ENCODE measurements around the gene CD55. TPM values are rescaled to one million over a fixed set of nuclear protein-coding genes. Genes with fewer than 3 reads are reported as not detected.

Gene CD55
- polyA plus RNA-seq, 1 donor from 2014 or later, result 1.4 TPM

DNA sequence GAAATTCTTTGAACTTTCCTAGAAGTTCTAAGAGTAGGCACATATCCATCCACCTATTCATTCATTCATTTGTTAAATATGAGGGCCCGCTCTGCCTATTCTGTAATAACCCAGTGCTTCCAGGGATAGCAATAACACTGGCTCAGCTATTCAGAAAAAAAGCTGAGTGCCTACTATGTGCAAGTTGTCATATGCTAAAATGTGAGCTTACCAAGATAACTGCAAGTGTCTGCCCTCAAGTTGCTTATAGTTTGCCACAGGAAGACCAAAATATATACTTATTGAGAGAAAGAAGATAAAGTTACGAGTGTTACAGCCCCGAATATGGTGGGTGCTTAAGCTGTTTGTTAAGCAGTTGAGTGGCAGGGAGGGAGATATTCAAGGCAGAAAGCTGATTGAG lies 39.6 kb downstream of the CD55 start:
- Histone ChIP-seq H3K4me2 (ENCODE audit: low read length) (no peak overlapping the region), H3K79me2 (replicated peaks; ENCODE audit: insufficient read depth, low read length) (no peaks in the 10 kb centered on the region), H4K20me1 (ENCODE audit: insufficient read depth) (no peaks in the 10 kb centered on the region), H3F3A (ENCODE audit: insufficient read depth, low read length, poor library complexity, severe bottlenecking) (no peaks in the 10 kb centered on the region), H3K9ac (ENCODE audit: low read length) (no peak overlapping the region), H3K9me3 (ENCODE audit: low read length) (no peaks in the 10 kb centered on the region), H2AFZ (ENCODE audit: low read depth, low read length) (no peak overlapping the region), H3K36me3 (ENCODE audit: insufficient read depth, low read length) (no peaks in the 10 kb centered on the region), H3K27me3 (ENCODE audit: insufficient read depth, low read depth, low read length) (no peaks in the 10 kb centered on the region), H3K27ac (ENCODE audit: low read length) (no peak overlapping the region), H3K4me3 (ENCODE audit: low read length) (no peak overlapping the region), H3K9me2 (ENCODE audit: insufficient read depth, low read length) (no peaks in the 10 kb centered on the region)
- TF ChIP-seq, protein P1, sequence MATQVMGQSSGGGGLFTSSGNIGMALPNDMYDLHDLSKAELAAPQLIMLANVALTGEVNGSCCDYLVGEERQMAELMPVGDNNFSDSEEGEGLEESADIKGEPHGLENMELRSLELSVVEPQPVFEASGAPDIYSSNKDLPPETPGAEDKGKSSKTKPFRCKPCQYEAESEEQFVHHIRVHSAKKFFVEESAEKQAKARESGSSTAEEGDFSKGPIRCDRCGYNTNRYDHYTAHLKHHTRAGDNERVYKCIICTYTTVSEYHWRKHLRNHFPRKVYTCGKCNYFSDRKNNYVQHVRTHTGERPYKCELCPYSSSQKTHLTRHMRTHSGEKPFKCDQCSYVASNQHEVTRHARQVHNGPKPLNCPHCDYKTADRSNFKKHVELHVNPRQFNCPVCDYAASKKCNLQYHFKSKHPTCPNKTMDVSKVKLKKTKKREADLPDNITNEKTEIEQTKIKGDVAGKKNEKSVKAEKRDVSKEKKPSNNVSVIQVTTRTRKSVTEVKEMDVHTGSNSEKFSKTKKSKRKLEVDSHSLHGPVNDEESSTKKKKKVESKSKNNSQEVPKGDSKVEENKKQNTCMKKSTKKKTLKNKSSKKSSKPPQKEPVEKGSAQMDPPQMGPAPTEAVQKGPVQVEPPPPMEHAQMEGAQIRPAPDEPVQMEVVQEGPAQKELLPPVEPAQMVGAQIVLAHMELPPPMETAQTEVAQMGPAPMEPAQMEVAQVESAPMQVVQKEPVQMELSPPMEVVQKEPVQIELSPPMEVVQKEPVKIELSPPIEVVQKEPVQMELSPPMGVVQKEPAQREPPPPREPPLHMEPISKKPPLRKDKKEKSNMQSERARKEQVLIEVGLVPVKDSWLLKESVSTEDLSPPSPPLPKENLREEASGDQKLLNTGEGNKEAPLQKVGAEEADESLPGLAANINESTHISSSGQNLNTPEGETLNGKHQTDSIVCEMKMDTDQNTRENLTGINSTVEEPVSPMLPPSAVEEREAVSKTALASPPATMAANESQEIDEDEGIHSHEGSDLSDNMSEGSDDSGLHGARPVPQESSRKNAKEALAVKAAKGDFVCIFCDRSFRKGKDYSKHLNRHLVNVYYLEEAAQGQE (IDR thresholded peaks at IDR 0.05; ENCODE audit: borderline replicate concordance), result no peak
- TF ChIP-seq EP300 (conservative IDR thresholded peaks at IDR 0.05; ENCODE audit: poor library complexity, severe bottlenecking) (no peak), RAD21 (conservative IDR thresholded peaks at IDR 0.05) (no peak), POLR2AphosphoS5 (IDR thresholded peaks at IDR 0.05) (no peak), SMC3 (conservative IDR thresholded peaks at IDR 0.05; ENCODE audit: poor library complexity) (no peak)

DNA sequence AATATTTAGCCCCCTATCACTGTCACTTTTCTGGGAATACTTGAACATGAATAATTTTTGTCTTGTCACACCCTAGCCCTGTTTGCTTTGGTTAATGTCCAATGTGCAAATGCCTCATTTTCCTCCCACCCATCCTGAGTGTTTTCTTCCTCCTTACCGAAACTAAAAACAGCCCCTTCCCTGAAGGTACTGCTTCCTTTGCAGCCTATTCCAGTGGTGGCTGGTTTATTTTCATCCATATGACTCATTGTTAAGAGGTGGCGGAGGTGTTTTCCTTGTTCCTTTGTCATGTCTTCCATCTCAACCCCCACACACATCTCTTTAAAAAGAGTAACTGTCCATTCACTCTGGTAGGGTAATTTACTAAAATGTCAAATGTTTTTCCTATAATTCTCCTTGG lies 40.4 kb downstream of the CD55 start:
- H3K4me2 ChIP-seq (ENCODE audit: low read length), result no peak overlapping the region
- H2AFZ ChIP-seq (ENCODE audit: low read depth, low read length), result no peak overlapping the region
- H3K9me2 ChIP-seq (ENCODE audit: insufficient read depth, low read length), result no peaks in the 10 kb centered on the region
- TF ChIP-seq SMC3 (conservative IDR thresholded peaks at IDR 0.05; ENCODE audit: poor library complexity), result no peak
- no peak for TF ChIP-seq EP300 (conservative IDR thresholded peaks at IDR 0.05; ENCODE audit: poor library complexity, severe bottlenecking)
- TF ChIP-seq POLR2AphosphoS5 (IDR thresholded peaks at IDR 0.05), result no peak
- TF ChIP-seq RAD21 (conservative IDR thresholded peaks at IDR 0.05), result no peak
- TF ChIP-seq, protein P1 (IDR thresholded peaks at IDR 0.05; ENCODE audit: borderline replicate concordance), result no peak
- TF ChIP-seq, protein P2, sequence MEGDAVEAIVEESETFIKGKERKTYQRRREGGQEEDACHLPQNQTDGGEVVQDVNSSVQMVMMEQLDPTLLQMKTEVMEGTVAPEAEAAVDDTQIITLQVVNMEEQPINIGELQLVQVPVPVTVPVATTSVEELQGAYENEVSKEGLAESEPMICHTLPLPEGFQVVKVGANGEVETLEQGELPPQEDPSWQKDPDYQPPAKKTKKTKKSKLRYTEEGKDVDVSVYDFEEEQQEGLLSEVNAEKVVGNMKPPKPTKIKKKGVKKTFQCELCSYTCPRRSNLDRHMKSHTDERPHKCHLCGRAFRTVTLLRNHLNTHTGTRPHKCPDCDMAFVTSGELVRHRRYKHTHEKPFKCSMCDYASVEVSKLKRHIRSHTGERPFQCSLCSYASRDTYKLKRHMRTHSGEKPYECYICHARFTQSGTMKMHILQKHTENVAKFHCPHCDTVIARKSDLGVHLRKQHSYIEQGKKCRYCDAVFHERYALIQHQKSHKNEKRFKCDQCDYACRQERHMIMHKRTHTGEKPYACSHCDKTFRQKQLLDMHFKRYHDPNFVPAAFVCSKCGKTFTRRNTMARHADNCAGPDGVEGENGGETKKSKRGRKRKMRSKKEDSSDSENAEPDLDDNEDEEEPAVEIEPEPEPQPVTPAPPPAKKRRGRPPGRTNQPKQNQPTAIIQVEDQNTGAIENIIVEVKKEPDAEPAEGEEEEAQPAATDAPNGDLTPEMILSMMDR (IDR thresholded peaks at IDR 0.05; ENCODE audit: poor library complexity, severe bottlenecking), result no peak
- no peak for TF ChIP-seq TAF1 (IDR thresholded peaks at IDR 0.05; ENCODE audit: low read depth)
- TF ChIP-seq EZH2 (IDR thresholded peaks at IDR 0.05; ENCODE audit: borderline replicate concordance, insufficient read depth, low read length, poor library complexity, severe bottlenecking), result no peak
- no peak for TF ChIP-seq MXI1 (conservative IDR thresholded peaks at IDR 0.05; ENCODE audit: poor library complexity, severe bottlenecking)
- H3K79me2 ChIP-seq (replicated peaks; ENCODE audit: insufficient read depth, low read length), result no peaks in the 10 kb centered on the region
- no peaks in the 10 kb centered on the region for H3K36me3 ChIP-seq (ENCODE audit: insufficient read depth, low read length)
- no peak overlapping the region for H3K9ac ChIP-seq (ENCODE audit: low read length)
- no peak overlapping the region for H3K27ac ChIP-seq (ENCODE audit: low read length)
- H3F3A ChIP-seq (ENCODE audit: insufficient read depth, low read length, poor library complexity, severe bottlenecking), result no peaks in the 10 kb centered on the region
- no peak overlapping the region for H3K4me3 ChIP-seq (ENCODE audit: low read length)
- H4K20me1 ChIP-seq (ENCODE audit: insufficient read depth), result no peaks in the 10 kb centered on the region
- H3K9me3 ChIP-seq (ENCODE audit: low read length), result no peaks in the 10 kb centered on the region
- H3K27me3 ChIP-seq (ENCODE audit: insufficient read depth, low read depth, low read length), result no peaks in the 10 kb centered on the region

Data from neural cell (in vitro differentiated cells).